GM18502 (cell line): ENCODE results near the gene EMX1.

Experiments
- ATAC-seq: cut with Tn5 transposase; IDR thresholded peaks from one replicate; pipeline ENCODE4 v1.9.1; 2021; ENCODE audit warnings: mild to moderate bottlenecking; ENCODE audit not compliant: unreplicated experiment, poor library complexity

The EMX1 gene

GRCh38 chr2:72973566-72974435 lies 56.5 kb downstream of the EMX1 start:
- ATAC-seq = peak; percentile 91

- ATAC-seq = no peak
Observed at GRCh38 chr2:72974436-72974754, 57.1 kb downstream of the EMX1 start.

GRCh38 chr2:72975017-72975416 lies 57.7 kb downstream of the EMX1 start:
- no peak for ATAC-seq

GRCh38 chr2:72979896-72980295 lies 62.6 kb downstream of the EMX1 start:
- no peak for ATAC-seq

GRCh38 chr2:72980535-72981217 lies 63.4 kb downstream of the EMX1 start:
- no peak for ATAC-seq

- ATAC-seq = no peak
Observed at GRCh38 chr2:72981536-72981935, 64.2 kb downstream of the EMX1 start.

- no peak for ATAC-seq
Observed at GRCh38 chr2:72982219-72982618, 64.9 kb downstream of the EMX1 start.

GRCh38 chr2:72982781-72983499 lies 65.6 kb downstream of the EMX1 start:
- no peak for ATAC-seq

- ATAC-seq = no peak
Observed at GRCh38 chr2:72983500-72984161, 66.3 kb downstream of the EMX1 start.

- no peak for ATAC-seq
Observed at GRCh38 chr2:72984172-72984671, 66.9 kb downstream of the EMX1 start.
